Ecto neural progenitor cell (in vitro differentiated cells): ENCODE measurements around the gene TRIM28.
A peak's percentile ranks its signal among the peaks of the same experiment; 100 is the strongest.
"Not testable (repeated sequence)": the region's sequence is repeated elsewhere in the genome, so short reads cannot be mapped to it uniquely, and the experiment has no call there.

Experiments
- DNase-seq: peaks from one replicate; pipeline ENCODE4 v3.0.0-alpha.2; 2018; ENCODE audit warnings: low spot score

The TRIM28 gene

DNA sequence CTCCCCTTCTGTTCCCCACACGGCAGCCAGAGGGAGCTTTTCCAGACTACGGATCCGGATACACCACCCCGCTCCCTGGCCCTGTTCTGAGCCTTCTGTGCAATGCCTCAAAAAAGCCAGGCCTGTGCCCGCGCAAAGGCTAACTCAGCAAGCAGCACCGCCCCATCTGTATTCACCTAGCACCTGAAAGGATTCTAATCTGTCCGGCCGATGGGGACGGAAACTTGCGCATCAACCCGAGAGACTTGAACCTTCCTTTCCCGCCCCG is 24.8 kb upstream of the TRIM28 start:
- DNase-seq = peak; percentile 80

DNA sequence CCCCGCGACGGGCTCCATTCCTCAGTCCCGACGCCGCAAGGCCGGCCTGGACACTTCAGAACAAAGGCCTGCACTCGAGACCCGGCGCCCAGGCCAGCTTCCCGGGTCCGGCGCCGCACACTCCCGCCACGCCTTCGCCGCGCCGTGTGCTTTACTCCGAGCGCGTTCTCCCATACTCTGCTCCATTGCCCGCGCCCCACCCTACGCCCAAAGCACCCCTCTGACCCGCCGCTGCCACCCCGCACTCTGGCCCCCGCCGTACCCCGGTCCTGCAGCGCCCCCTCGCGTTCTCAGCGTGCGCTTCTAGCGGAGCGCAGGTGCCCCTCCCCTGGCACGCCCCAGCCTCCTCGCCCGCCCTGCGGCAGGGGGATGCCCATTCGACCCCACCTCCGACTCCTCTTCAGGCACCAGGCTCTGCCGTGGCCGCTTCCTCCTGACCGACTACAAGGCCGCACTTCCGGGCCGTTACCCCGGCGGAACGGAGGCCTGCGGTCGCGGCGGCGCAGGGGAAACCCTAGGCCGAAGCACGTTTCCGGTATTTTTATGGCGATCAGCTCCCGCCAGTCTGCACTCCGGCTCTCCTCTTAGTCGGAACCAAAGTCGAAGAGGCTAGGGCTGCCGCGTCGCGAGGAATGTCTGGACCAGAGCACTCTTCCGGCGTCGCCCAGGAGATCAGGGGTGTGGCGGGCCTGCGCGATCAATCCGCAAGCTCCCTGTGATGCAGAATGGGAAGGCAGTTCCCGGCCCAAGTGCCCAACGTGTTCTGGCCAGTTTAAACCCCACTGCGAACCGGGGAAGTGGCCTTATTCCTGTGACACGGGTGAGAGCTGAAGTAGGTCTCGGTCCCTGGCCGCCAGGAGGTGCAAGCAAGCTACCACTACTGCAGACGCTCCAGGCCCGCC is 24.3 kb upstream of the TRIM28 start, which contains the start of gene ZBTB45:
ZBTB45 (minus strand) TSS at position 456 of the 902 bp plus-strand sequence. CDS start 2,137 bp downstream, outside the sequence.
- DNase-seq = peak; percentile 96

DNA sequence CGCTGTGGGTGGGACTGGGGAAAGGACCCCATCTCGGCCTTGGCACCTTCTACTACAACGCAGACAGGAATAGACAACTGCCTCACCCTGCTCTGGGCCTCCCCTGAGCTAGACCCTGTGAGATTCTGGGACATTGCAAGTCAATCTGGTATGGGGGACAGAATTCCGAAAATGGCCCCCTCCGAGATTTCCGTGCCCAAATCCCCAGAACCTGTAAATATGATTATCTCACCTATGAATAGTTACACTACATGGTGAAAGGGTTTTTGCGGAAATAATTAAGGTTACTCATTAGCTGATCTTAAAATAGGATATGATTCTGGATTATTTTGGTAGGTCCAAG is 23.6 kb upstream of the TRIM28 start:
- no peak for DNase-seq

DNA sequence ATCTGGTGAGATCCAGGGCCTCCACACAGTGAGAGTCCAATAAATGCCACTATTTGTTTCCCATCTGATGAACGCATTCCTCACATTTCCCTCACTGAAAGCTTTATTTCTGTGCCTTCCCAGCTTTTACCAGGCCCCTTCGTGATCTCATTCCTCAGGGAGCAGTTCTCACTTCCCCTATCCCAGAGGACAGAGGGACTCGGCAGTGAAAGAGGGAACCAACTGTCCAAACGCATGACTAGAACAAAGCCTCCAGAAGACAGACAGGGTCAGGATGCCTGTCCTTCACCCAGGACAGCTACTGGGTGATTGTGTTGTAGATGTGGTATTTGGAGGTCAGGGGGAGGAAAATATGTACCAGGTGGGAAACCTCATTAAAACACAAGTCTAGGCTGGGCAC is 22.2 kb upstream of the TRIM28 start:
- DNase-seq = no peak

DNA sequence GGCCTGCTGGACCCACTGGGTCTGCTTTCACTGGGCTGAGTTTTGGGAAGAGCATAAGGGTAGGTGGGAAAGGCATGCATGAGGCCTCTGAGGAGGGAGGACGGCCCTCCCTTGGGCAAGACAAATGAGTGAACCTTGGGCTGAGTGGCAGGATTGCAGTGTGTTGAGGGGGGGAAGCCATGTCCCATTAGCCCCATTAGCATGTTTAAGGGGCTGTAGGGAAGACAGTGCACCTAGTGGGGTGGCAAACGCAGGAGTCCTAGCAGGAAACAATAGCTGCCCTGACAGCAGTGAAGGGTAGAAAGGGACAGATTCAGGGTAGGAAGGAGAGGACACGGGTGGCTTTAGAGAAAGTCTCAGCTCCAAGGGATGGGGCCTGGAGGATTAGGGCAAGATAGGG is 21.2 kb upstream of the TRIM28 start:
- DNase-seq = no peak

DNA sequence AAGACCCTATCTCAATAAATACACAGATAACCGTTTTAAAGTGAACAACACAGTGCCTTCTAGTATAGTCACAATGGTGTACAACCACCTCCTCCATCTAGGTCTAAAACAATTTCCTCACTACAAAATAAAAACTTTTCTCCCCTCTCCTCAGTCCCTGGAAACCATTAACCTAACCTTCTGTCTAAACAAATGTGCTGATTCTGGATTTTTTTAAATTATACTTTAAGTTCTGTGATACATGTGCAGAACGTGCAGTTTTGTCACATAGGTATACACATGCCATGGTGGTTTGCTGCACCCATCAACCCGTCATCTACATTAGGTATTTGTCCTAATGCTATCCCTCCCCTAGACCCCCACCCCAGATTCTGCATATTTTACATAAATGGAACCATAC is 14.5 kb upstream of the TRIM28 start:
- DNase-seq = no peak

DNA sequence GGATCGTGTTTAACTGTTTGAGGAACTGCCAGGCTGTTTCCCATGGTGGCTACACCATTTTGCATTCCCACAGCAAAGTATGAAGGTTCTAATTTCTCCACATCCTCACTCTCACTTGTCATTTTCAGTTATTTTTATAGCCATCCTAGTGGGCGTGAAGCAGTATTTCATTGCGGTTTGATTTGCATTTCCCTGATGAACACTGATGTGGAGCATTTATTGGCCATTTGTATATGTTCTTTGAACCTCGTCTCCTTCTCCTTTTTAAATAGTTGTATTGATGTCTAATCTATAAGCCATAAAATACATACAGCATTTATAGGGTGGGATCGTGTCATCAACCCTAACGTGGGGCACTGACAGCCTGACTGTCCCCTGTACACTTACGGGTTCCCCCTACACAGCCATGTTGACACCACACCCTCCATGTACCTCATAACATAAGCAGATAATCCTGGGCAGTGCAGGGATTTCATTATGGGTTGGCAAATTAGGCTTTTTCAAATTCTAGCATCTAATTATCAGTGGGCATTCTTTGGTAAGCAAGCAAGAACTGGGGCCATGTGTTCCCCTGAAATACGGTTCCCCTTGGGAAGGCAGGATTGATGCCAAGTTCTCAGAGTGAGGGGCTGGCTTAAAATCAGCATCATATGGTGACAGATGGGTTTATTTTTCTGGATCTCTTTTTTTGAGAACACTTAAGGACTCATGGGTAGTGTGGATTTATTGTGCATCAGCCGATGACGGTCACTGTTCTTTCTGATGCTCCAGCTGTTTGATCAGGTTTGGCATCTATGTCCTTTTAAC is 12.6 kb upstream of the TRIM28 start:
- DNase-seq = no peak

DNA sequence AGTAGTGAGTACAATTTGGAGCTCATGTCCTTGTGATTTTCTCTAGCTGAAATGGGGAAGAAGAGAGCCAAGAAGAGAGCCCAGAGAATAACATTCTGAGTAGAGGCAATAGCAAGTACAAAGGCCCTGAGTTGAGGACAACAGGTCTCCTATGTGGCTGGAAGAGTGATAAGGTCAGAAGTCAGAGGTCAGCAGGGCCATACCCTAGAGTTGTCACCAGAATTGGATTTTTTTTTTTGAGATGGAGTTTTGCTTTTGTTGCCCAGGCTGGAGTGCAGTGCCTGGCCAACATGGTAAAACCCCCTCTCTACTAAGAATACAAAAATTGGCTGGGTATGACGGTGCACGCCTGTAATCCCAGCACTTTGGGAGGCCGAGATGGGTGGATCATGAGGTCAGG is 8.0 kb upstream of the TRIM28 start:
- no peak for DNase-seq

DNA sequence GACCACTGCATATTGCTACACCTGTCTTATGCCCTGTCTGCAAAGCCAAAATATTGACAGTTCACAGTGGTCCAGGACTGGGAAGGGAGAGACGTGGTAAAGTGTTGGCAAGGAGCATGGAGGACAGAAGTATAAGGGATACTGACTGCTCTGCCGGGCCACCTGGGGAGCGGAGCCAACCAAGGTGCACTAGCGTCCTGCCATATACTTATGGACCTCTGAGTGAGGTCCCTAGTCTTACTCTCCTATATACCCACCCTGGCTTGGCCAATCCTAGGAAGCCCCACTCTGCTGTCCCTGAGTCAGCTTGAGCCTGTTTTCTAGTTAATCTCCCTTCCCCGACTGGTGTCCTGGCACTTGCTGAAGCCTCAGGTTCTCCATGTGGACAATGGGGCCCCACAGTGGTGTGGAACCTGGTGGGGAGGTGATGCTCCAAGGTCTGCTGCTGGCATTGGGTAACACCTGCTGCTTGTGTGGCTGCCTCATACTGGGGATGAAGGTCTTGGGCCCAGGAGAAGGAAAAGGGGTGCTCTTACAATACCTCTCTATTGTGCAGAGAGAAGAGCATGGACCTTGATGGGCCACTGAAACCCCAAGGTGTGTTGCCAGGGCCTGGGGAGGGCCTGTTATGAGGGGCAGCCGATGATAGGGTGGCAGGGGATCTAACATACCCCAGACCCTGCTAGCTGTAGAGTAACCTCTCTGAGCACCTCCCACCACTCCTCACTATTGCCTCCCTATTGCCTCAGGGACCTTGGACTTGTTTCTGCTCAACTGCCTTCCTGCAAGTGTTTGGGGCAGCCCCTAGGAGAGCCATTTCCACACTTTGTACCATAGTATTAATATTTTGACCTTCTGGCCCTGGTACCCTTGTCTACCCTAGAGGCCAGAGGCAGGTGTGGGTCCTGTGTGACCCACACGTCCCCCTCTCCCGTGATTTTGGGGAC is 6.7 kb upstream of the TRIM28 start:
- DNase-seq = no peak

DNA sequence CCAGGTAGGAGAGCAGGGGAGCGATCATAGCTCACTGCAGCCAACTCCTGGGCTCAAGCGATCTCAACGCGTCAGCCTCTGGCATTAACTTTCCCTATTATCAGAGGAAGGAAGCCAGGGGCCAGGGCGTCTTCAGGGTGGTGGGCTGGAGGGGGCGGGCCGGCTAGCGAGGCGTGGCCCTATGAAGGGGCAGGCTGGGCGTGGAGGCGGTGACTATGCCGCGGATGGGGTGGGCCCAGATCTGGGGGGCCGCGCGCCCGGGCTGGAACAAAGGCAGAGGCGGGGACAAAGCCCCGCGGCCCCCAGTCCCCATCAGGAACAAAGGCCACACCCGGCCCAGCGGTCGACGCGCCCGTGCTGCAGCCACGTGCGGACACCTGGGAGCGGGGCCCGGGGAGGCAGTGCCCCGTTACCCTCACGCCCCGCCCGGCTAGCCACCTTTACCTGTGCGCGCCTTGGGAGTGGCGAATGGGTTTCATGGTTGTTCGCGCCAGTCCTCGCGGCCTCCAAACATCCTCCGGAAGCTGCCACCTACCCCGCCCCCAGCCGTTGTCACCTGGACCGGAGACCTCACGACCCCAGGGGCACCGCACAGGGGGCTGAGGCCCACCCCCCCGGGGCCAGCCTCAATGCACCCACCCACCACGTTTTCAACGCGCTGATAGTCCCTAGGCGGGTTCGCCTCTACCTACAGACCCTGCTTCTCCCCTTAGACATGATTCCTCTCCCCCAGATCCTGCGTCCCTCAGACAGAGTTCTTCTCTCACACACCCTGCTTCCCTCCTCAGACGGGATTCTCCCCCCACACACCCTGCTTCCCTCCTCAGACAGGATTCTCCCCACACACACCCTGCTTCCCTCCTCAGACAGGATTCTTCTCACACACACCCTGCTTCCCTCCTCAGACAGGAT is 5.4 kb upstream of the TRIM28 start:
- DNase-seq = peak; percentile 88

DNA sequence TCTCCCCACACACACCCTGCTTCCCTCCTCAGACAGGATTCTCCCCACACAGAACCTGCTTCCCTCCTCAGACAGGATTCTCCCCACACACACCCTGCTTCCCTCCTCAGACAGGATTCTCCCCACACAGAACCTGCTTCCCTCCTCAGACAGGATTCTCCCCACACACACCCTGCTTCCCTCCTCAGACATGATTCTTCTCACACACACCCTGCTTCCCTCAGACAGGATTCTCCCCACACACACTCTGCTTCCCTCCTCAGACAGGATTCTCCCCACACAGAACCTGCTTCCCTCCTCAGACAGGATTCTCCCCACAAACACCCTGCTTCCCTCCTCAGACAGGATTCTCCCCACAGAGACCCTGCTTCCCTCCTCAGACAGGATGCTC is 4.7 kb upstream of the TRIM28 start:
- DNase-seq = not testable (repeated sequence)

DNA sequence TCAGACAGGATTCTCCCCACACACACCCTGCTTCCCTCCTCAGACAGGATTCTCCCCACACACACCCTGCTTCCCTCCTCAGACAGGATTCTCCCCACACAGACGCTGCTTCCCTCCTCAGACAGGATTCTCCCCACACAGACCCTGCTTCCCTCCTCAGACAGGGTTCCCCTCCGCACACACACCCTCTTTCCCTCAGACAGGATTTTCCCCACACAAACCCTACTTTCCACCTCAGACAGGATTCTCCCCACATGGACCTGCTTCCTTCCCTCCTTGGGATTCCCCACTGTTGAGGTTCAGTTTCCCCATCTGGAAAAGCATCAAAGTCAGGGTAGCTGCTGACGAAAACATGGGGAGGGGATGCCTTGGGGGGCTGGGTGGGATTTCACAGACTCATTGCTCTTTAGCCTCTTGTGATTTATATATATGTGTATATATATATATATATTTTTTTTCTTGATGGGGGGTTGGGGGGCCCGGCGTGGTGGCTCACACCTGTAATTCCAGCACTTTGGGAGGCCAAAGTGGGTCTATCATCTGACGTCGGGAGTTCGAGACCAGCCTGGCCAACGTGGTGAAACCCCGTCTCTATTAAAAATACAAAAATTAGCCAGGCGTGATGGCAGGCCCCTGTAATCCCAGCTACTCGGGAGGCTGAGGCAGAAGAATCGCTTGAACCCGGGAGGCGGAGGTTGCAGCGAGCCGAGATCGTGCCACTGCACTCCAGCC is 1.1 kb upstream of the TRIM28 start:
- DNase-seq = not testable (repeated sequence)

DNA sequence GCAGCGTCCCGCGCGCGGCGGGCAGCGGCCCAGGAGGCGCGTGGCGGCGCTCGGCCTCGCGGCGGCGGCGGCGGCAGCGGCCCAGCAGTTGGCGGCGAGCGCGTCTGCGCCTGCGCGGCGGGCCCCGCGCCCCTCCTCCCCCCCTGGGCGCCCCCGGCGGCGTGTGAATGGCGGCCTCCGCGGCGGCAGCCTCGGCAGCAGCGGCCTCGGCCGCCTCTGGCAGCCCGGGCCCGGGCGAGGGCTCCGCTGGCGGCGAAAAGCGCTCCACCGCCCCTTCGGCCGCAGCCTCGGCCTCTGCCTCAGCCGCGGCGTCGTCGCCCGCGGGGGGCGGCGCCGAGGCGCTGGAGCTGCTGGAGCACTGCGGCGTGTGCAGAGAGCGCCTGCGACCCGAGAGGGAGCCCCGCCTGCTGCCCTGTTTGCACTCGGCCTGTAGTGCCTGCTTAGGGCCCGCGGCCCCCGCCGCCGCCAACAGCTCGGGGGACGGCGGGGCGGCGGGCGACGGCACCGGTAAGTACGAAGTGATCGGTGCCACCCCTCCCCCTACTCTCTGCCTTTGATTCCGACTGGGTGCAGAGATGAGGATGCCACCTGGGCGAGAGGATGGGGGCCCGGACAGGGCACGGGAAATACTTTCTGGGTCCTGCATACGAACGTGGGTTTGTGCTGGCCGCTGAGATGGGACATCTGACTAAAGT is 874 bp downstream of the TRIM28 start:
- no peak for DNase-seq

DNA sequence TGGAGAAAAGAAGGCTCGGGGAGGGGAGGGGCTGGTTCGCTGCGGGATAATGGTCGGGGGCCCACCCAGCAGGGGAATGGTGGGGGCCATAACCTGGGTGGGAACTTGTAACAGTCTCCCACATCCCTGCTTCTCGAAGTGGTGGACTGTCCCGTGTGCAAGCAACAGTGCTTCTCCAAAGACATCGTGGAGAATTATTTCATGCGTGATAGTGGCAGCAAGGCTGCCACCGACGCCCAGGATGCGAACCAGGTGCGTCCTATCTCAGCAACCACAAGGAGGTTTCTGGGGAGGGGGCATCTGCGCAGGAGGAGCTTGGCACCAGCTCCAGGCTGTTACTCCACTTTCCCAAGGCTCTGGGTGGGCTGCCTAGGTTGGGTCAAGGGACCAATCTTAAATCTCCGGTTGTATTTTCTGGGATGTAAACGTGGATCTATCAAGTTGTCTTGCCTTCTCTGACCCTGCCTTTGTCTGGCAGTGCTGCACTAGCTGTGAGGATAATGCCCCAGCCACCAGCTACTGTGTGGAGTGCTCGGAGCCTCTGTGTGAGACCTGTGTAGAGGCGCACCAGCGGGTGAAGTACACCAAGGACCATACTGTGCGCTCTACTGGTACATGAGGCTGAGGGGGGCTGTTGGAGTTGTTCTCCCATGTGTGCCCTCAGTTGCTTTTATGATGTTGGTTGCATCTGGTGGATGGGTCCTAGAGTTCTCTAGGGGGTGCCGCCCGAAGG is 1.6 kb downstream of the TRIM28 start:
- DNase-seq = no peak

DNA sequence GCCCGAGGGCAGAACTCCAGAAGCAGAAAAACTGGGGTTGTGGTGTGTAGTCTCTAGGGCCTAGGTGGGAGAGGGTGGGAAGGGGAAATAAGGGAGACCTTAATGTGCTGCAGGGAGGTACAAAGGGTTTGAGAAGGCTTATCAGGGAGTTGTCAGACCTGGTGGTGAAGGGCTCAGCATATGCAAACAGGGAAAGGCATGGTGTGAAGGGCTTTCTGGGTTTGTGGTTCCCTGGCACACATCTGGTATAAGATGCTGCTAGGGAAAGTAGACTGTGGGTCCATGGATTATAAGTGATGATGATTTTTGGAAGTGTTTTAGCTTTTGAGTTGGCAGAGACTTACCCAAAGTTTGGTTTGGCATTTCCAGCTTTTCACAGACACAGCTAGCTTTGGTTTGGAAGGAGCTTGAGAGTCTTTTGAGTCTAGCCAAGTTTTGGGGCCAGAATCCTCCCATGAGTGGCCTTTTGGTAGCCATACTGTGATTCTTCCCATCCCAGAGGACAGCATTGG is 2.2 kb downstream of the TRIM28 start:
- DNase-seq = no peak

DNA sequence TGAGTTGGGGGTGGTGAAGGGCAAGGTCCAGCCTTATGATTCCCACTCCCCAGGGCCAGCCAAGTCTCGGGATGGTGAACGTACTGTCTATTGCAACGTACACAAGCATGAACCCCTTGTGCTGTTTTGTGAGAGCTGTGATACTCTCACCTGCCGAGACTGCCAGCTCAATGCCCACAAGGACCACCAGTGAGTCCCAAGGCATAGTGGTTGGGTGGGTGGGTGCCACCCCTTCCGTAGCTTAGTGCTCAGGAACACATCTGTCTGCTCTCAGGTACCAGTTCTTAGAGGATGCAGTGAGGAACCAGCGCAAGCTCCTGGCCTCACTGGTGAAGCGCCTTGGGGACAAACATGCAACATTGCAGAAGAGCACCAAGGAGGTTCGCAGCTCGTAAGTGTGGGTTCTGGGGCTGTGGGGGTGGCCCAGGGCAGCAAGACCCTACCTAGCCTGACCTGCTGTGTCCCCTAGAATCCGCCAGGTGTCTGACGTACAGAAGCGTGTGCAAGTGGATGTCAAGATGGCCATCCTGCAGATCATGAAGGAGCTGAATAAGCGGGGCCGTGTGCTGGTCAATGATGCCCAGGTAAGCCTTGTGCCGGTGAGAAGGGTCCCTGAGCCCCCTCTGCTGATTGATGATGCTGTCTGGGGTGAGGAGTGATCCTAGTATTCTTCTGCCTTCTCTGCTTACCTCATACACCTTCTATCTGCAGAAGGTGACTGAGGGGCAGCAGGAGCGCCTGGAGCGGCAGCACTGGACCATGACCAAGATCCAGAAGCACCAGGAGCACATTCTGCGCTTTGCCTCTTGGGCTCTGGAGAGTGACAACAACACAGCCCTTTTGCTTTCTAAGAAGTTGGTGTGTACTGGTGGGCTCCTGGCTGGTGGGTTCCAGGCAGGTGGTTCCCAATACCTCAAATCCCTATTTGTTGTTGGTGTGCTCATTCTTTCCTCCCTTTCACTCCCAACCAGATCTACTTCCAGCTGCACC is 3.8 kb downstream of the TRIM28 start:
- DNase-seq = no peak

DNA sequence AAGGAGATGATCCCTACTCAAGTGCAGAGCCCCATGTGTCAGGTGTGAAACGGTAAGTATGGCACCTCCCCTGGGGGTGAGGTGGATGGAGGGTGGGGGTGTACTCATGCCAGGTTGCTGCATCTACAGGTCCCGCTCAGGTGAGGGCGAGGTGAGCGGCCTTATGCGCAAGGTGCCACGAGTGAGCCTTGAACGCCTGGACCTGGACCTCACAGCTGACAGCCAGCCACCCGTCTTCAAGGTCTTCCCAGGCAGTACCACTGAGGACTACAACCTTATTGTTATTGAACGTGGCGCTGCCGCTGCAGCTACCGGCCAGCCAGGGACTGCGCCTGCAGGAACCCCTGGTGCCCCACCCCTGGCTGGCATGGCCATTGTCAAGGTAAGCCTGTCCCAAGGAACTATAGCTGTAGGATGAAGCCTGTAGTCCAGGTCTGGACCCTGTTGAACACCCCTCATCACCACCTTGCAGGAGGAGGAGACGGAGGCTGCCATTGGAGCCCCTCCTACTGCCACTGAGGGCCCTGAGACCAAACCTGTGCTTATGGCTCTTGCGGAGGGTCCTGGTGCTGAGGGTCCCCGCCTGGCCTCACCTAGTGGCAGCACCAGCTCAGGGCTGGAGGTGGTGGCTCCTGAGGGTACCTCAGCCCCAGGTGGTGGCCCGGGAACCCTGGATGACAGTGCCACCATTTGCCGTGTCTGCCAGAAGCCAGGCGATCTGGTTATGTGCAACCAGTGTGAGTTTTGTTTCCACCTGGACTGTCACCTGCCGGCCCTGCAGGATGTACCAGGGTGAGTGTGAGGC is 5.2 kb downstream of the TRIM28 start:
- no peak for DNase-seq
